ENCODE results near the gene ADAMTS2.

The ADAMTS2 gene

GRCh38 chr5:179309751-179310320, 35.4 kb downstream of the ADAMTS2 start:
- no peak for TF ChIP-seq CTCF (conservative IDR thresholded peaks at IDR 0.05; ENCODE audit: low read depth, low read length)
- no peak for DNase-seq (ENCODE audit: low read depth)
- H3K4me3 ChIP-seq (ENCODE audit: low read depth, low read length), result no peak overlapping the region

GRCh38 chr5:179309383-179309670, 35.9 kb downstream of the ADAMTS2 start:
- H3K4me3 ChIP-seq (ENCODE audit: low read depth, low read length), result no peak overlapping the region
- DNase-seq (ENCODE audit: low read depth), result no peak
- no peak for TF ChIP-seq CTCF (conservative IDR thresholded peaks at IDR 0.05; ENCODE audit: low read depth, low read length)

GRCh38 chr5:179308563-179309382, 36.5 kb downstream of the ADAMTS2 start:
- TF ChIP-seq CTCF (conservative IDR thresholded peaks at IDR 0.05; ENCODE audit: low read depth, low read length), result no peak
- DNase-seq (ENCODE audit: low read depth), result no peak
- H3K4me3 ChIP-seq (ENCODE audit: low read depth, low read length), result no peak overlapping the region

- no peak for DNase-seq (ENCODE audit: low read depth)
- no peak for TF ChIP-seq CTCF (conservative IDR thresholded peaks at IDR 0.05; ENCODE audit: low read depth, low read length)
- H3K4me3 ChIP-seq (ENCODE audit: low read depth, low read length), result no peak overlapping the region
These were observed 37.3 kb downstream of the ADAMTS2 start for GRCh38 chr5:179307931-179308471.

- no peak overlapping the region for H3K4me3 ChIP-seq (ENCODE audit: low read depth, low read length)
- DNase-seq (ENCODE audit: low read depth), result no peak
- TF ChIP-seq CTCF (conservative IDR thresholded peaks at IDR 0.05; ENCODE audit: low read depth, low read length), result no peak
These were observed 38.1 kb downstream of the ADAMTS2 start for GRCh38 chr5:179307013-179307800.

GRCh38 chr5:179306191-179307012, 38.9 kb downstream of the ADAMTS2 start:
- no peak for TF ChIP-seq CTCF (conservative IDR thresholded peaks at IDR 0.05; ENCODE audit: low read depth, low read length)
- H3K4me3 ChIP-seq (ENCODE audit: low read depth, low read length), result no peak overlapping the region
- DNase-seq (ENCODE audit: low read depth), result no peak

All from choroid plexus epithelial cell (primary cell).